OCI-M1 (cell line): ENCODE measurements around the gene TAF7L.
A peak's percentile ranks its signal among the peaks of the same experiment; 100 is the strongest.
"Not testable (repeated sequence)": the region's sequence is repeated elsewhere in the genome, so short reads cannot be mapped to it uniquely, and the experiment has no call there.

ENCODE experiments used
- DNase-seq: peaks from one replicate; lab custom pipeline; 2025; lab: John Stamatoyannopoulos, UW

TAF7L gene

GRCh38 chrX:101290957-101291603 is at the start of gene TAF7L:
TAF7L (minus strand) TSS chrX:101291334; CDS start chrX:101287543, 3,791 bp downstream.
- DNase-seq, result no peak

GRCh38 chrX:101337776-101338271 is 46.7 kb upstream of the TAF7L start:
- peak; percentile 49 for DNase-seq

GRCh38 chrX:101334310-101334709 is 43.2 kb upstream of the TAF7L start:
- DNase-seq, result not testable (repeated sequence)

GRCh38 chrX:101326600-101326999 is 35.5 kb upstream of the TAF7L start:
- not testable (repeated sequence) for DNase-seq

GRCh38 chrX:101303790-101304189 is 12.7 kb upstream of the TAF7L start:
- DNase-seq, result no peak

GRCh38 chrX:101295603-101296002 is 4.5 kb upstream of the TAF7L start:
- DNase-seq, result not testable (repeated sequence)

GRCh38 chrX:101287402-101287801 is 3.7 kb downstream of the TAF7L start:
- DNase-seq, result peak; percentile 72

- DNase-seq, result no peak
Observed at GRCh38 chrX:101276238-101276637, 14.9 kb downstream of the TAF7L start.

GRCh38 chrX:101274198-101274597 is 16.9 kb downstream of the TAF7L start:
- no peak for DNase-seq

GRCh38 chrX:101265869-101266428 is 25.2 kb downstream of the TAF7L start:
- DNase-seq, result no peak

- no peak for DNase-seq
Observed at GRCh38 chrX:101263766-101264165, 27.4 kb downstream of the TAF7L start.

GRCh38 chrX:101262590-101262989 is 28.5 kb downstream of the TAF7L start:
- no peak for DNase-seq

GRCh38 chrX:101260435-101260834 is 30.7 kb downstream of the TAF7L start:
- peak; percentile 8 for DNase-seq

- no peak for DNase-seq
Observed at GRCh38 chrX:101258259-101258581, 32.9 kb downstream of the TAF7L start.

- no peak for DNase-seq
Observed at GRCh38 chrX:101257448-101258258, 33.5 kb downstream of the TAF7L start.

- DNase-seq, result no peak
Observed at GRCh38 chrX:101252634-101253033, 38.5 kb downstream of the TAF7L start.

GRCh38 chrX:101241531-101241930 is 49.6 kb downstream of the TAF7L start:
- no peak for DNase-seq

- DNase-seq, result no peak
Observed at GRCh38 chrX:101237041-101237440, 54.1 kb downstream of the TAF7L start.

- no peak for DNase-seq
Observed at GRCh38 chrX:101232316-101232715, 58.8 kb downstream of the TAF7L start.

- DNase-seq, result no peak
Observed at GRCh38 chrX:101231080-101231479, 60.1 kb downstream of the TAF7L start.

GRCh38 chrX:101230636-101231035 is 60.5 kb downstream of the TAF7L start:
- DNase-seq, result no peak

- DNase-seq, result no peak
Observed at GRCh38 chrX:101229170-101229569, 62.0 kb downstream of the TAF7L start.

GRCh38 chrX:101223226-101223625 is 67.9 kb downstream of the TAF7L start:
- no peak for DNase-seq
